Right atrium auricular region (tissue), 2 donors: ENCODE results near the gene NAV2. TPM values are rescaled to one million over a fixed set of nuclear protein-coding genes. Genes with fewer than 3 reads are reported as not detected.
"Not testable (repeated sequence)": the region's sequence is repeated elsewhere in the genome, so short reads cannot be mapped to it uniquely, and the experiment has no call there.

Source experiments
- DNase-seq: peaks from one replicate; pipeline ENCODE4 v3.0.0-alpha.2; 2019; ENCODE audit warnings: low spot score
- H3K27ac ChIP-seq, 2 donors: fragments of 200-600 bp; sonication (generic); 1 replicate in 1 of 2; 2 replicates in 1 of 2; pipeline ENCODE4 v1.5.1; 2016 to 2019
- H3K27me3 ChIP-seq, 2 donors: fragments of 200-600 bp; sonication (generic); one replicate each; pipeline versions ENCODE4 v1.5.1 to v1.6.0; 2017 to 2019
- H3K36me3 ChIP-seq: fragments of 200-600 bp; sonication (generic); one replicate; pipeline ENCODE4 v1.5.1; 2016
- H3K4me1 ChIP-seq, 2 donors: fragments of 200-600 bp; sonication (generic); one replicate each; pipeline versions ENCODE4 v1.5.1 to v1.6.0; 2017 to 2019
- H3K4me3 ChIP-seq, 2 donors: fragments of 200-600 bp; sonication (generic); 1 replicate in 1 of 2; 2 replicates in 1 of 2; pipeline ENCODE4 v1.5.1; 2017 to 2019; ENCODE audit warnings: mild to moderate bottlenecking in 1 of 2, moderate library complexity in 1 of 2
- H3K9me3 ChIP-seq, 2 donors: fragments of 200-600 bp; sonication (generic); one replicate each; pipeline ENCODE4 v1.5.1; 2019
- CTCF ChIP-seq, 2 donors: fragments of 200-600 bp; sonication (generic); IDR thresholded peaks; one replicate each; pipeline ENCODE4 v1.5.1; 2019; ENCODE audit warnings: antibody characterized with exemption in 2 of 2
- total RNA-seq, 2 donors: library from RNA; depleted of rRNA; stranded (reverse); fragments of >200 nt; gene quantifications; one replicate each; pipeline ENCODE4 v1.1.0, GENCODE V29; 2016

Gene NAV2
- total RNA-seq, 2 donors from 2014 or later = 11.4 to 19.2 TPM

DNA sequence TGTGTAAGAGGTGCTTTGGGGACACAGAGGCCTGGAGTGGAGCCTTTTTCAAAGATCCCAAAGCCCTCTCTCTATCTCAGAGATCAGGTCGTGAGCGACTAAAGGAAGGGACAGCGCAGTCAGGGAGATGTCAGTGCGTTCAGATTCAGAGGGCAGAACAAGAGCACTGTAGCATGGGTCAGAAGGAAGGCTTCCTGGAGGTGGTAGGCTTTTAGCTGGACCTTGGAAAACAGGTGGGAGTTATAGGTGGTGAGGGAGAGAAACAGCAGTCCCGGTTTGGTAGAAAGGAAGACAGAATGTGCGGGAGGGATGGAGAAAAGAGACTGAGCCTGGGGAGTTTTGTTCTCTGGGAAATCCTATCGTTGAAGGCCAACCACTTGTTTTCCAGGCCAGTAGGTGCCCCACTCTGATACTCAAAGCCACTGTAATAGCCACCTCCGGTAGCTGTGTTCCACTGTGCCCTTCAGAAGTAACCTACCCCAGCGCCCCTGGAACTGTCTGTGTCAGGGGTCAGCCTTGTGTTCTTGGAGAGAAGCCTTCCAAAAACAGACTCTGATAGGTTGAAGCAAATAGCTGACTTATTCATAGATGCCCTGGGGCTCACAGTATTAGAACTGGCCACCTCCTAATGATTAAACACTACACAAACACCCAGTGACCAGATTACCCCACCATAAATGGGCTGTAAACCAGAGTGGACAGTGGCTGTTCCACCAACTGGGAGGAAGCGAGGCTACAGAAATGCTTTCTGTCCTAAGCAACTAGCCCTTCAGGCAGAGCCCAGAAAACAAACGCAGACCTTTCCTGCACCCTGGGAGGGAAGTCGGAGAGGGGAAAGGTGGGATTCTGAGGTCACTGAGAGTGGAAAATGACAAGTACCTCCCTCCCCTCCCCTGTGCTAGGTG lies 289.9 kb downstream of the NAV2 start:
- H3K36me3 ChIP-seq = peaks cover 4% of the 10 kb centered on the region
- H3K4me1 ChIP-seq = peaks cover 0 to 24% of the 10 kb centered on the region in 2 donors
- TF ChIP-seq CTCF (IDR thresholded peaks at IDR 0.05) = no peak
- no peaks in the 10 kb centered on the region for H3K9me3 ChIP-seq
- H3K27me3 ChIP-seq = no peaks in the 10 kb centered on the region
- no peak overlapping the region for H3K27ac ChIP-seq
- DNase-seq = no peak
- H3K4me3 ChIP-seq = no peak overlapping the region

DNA sequence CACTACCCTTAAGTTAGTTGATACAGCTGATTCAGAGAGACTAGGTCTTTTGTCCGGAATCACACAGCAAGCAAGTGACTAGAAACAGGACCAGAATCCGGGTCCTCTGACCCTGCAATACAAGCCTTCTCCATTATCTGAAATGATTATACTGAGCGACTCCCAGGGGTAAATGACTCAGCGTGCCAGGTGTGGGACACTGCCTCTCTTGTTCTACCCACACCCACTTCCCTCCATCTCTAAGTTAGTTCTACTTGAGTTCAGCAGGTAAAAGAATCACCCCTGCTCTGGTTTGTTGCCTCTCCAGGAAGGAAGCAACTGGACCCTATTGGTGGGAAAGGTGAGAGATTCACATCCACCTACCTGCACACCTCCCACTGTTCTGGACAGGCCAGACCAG lies 290.7 kb downstream of the NAV2 start:
- peaks cover 4% of the 10 kb centered on the region for H3K36me3 ChIP-seq
- no peak overlapping the region for H3K27ac ChIP-seq
- H3K27me3 ChIP-seq = no peaks in the 10 kb centered on the region
- no peaks in the 10 kb centered on the region for H3K9me3 ChIP-seq
- H3K4me3 ChIP-seq = no peak overlapping the region
- DNase-seq = no peak
- TF ChIP-seq CTCF (IDR thresholded peaks at IDR 0.05) = no peak
- peaks cover 0 to 32% of the 10 kb centered on the region in 2 donors for H3K4me1 ChIP-seq

DNA sequence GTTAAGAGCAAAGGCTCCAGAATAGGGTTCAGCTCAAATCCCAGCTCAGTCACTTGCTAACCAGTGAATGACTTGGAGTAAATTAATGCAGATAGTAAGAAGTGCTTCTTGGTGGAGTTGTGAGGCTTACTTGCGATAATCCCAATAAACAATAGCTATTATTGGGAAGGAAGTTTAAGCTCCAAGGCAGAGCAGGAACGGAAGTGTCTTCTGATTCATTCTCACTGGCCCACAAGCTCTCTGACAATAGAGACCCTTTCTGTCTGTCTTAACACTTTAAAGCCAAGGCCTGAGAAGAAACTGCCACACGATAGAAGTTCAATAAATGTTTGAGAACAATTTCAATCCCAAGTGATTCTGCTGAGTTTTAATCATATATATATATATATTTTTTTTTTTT lies 292.2 kb downstream of the NAV2 start:
- H3K4me1 ChIP-seq = peaks cover 0 to 41% of the 10 kb centered on the region in 2 donors
- no peaks in the 10 kb centered on the region for H3K27me3 ChIP-seq
- H3K9me3 ChIP-seq = no peaks in the 10 kb centered on the region
- no peak overlapping the region for H3K4me3 ChIP-seq
- DNase-seq = no peak
- no peak overlapping the region for H3K27ac ChIP-seq
- peaks cover 4% of the 10 kb centered on the region for H3K36me3 ChIP-seq
- no peak for TF ChIP-seq CTCF (IDR thresholded peaks at IDR 0.05)

DNA sequence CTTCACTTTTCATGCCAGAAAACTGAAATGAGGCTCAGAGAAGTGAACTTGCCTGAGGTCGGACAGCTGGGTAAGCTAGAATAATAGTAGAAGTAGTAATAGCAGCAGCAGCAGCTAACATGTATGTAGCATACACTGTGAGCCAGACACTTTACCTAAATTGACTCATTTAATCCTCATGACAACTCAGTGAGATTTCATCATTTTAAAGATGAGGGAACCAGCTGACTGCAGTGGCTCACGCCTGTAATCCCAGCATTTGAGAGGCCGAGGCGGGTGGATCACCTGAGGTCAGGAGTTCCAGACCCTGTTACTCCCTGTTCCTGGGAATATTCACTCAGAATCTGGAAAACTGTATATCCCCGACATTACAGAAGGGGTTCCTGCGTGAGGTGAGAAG lies 293.1 kb downstream of the NAV2 start:
- DNase-seq = no peak
- Histone ChIP-seq H3K36me3 (peaks cover 4% of the 10 kb centered on the region), H3K4me3 (no peak overlapping the region), H3K4me1 (peaks cover 0 to 34% of the 10 kb centered on the region in 2 donors), H3K27me3 (no peaks in the 10 kb centered on the region), H3K27ac (no peak overlapping the region), H3K9me3 (no peaks in the 10 kb centered on the region)
- TF ChIP-seq CTCF (IDR thresholded peaks at IDR 0.05) = no peak

GRCh38 chr11:20006618-20007017 lies 294.0 kb downstream of the NAV2 start:
- H3K27me3 ChIP-seq, H3K27ac ChIP-seq, DNase-seq, H3K4me3 ChIP-seq, H3K9me3 ChIP-seq, H3K36me3 ChIP-seq: not testable (repeated sequence)
- H3K4me1 ChIP-seq = peaks cover 0 to 32% of the 10 kb centered on the region in 2 donors

- peak overlapping the region; percentile 25 to 39 for H3K27ac ChIP-seq
- H3K4me1 ChIP-seq = peaks cover 0 to 32% of the 10 kb centered on the region in 2 donors
- no peaks in the 10 kb centered on the region for H3K9me3 ChIP-seq
- peaks cover 4% of the 10 kb centered on the region for H3K36me3 ChIP-seq
- no peak overlapping the region for H3K4me3 ChIP-seq
- no peak for DNase-seq
- no peaks in the 10 kb centered on the region for H3K27me3 ChIP-seq
- no peak for TF ChIP-seq CTCF (IDR thresholded peaks at IDR 0.05)
These were observed 294.7 kb downstream of the NAV2 start for GRCh38 chr11:20007386-20007785.
